ENCODE results near the gene DTWD2. TPM values are rescaled to one million over a fixed set of nuclear protein-coding genes. Genes with fewer than 3 reads are reported as not detected.
"Not testable (repeated sequence)": the region's sequence is repeated elsewhere in the genome, so short reads cannot be mapped to it uniquely, and the experiment has no call there.

Gene DTWD2
- total and polyA plus RNA-seq, 2 of the 4 experiments (the other 2 are of a cell fraction), result 1.2 to 1.8 TPM

DNA sequence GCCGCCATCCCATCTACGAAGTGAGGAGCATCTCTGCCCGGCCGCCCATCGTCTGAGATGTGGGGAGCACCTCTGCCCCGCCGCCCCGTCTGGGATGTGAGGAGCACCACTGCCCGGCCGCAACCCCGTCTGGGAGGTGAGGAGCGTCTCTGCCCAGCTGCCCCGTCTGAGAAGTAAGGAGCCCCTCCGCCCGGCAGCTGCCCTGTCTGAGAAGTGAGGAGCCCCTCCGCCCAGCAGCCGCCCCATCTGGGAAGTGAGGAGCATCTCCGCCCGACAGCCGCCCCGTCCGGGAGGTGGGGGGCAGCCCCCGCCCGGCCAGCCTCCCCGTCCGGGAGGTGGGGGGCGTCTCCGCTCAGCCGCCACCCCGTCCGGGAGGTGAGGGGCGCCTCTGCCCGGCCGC, 23.4 kb downstream of the DTWD2 start:
- dilution Hi-C loops (cut with HindIII; ENCODE audit: low sequenced_read_pairs, unreplicated experiment); H3K36me3 ChIP-seq (ENCODE audit: control insufficient read depth, insufficient read depth, low read length); H3K4me1 ChIP-seq (ENCODE audit: control insufficient read depth, insufficient read depth, low read length); BruUV-seq (replicated peaks); H3K18ac ChIP-seq (ENCODE audit: low read depth, low read length); H2AK9ac ChIP-seq (replicated peaks; ENCODE audit: low read depth, low read length, poor library complexity); H3K9me3 ChIP-seq (ENCODE audit: control insufficient read depth, insufficient read depth, low read length); H3K4me3 ChIP-seq (ENCODE audit: insufficient read depth, low read depth, low read length); CTCF ChIA-PET; H4K5ac ChIP-seq (ENCODE audit: low read depth, low read length); H2BK15ac ChIP-seq (ENCODE audit: low read depth, low read length); DNase-seq; H3K27ac ChIP-seq (ENCODE audit: insufficient read depth, low read length); H3K4me2 ChIP-seq (ENCODE audit: low read depth, low read length); in situ Hi-C loops (cut with MboI; ENCODE audit: low sequenced_read_pairs); H2AK5ac ChIP-seq (ENCODE audit: low read depth, low read length); H3K4ac ChIP-seq (ENCODE audit: low read depth, low read length); H3K27me3 ChIP-seq (ENCODE audit: control insufficient read depth, insufficient read depth, low read length); POLR2A ChIA-PET (ENCODE audit: unreplicated experiment); H2BK120ac ChIP-seq (ENCODE audit: low read depth, low read length); H3K9ac ChIP-seq (ENCODE audit: low read depth, low read length); H4K91ac ChIP-seq (ENCODE audit: insufficient read depth, low read depth, low read length); H2BK5ac ChIP-seq (ENCODE audit: low read depth, low read length, poor library complexity, severe bottlenecking); H4K20me1 ChIP-seq (ENCODE audit: insufficient read depth, low read length); H4K8ac ChIP-seq (ENCODE audit: low read depth in 2 of 2, low read length in 2 of 2); ATAC-seq (ENCODE audit: low read depth); H2BK20ac ChIP-seq (ENCODE audit: low read depth, low read length); H3K56ac ChIP-seq (ENCODE audit: extremely low read depth, insufficient read depth, low read length); H2AFZ ChIP-seq (replicated peaks; ENCODE audit: low read length, poor library complexity); intact Hi-C loops (cut with micrococcal nuclease); H3K9me1 ChIP-seq (ENCODE audit: insufficient read depth, low read length); H3K23ac ChIP-seq (ENCODE audit: low read depth, low read length); H3K79me1 ChIP-seq (ENCODE audit: low read depth in 1 of 2, low read length in 2 of 2); H3K14ac ChIP-seq (replicated peaks; ENCODE audit: low read depth, low read length): not testable (repeated sequence)
- 97% methylated on average over 5 of the region's 34 CpGs; no CpG with 5 or more reads in 1 of the 2 experiments for WGBS, 2 experiments (ENCODE audit: extremely low coverage in 2 of 2, insufficient read length in 1 of 2)

DNA sequence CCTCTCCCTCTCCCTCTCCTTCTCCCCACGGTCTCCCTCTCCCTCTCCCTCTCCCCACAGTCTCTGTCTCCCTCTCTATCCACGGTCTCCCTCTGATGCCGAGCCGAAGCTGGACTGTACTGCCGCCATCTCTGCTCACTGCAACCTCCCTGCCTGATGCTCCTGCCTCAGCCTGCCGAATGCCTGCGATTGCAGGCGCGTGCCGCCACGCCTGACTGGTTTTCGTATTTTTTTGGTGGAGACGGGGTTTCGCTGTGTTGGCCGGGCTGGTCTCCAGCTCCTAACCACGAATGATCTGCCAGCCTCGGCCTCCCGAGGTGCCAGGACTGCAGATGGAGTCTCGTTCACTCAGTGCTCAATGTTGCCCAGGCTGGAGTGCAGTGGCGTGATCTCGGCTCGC, 24.0 kb downstream of the DTWD2 start:
- dilution Hi-C loops (cut with HindIII; ENCODE audit: low sequenced_read_pairs, unreplicated experiment); H4K20me1 ChIP-seq (ENCODE audit: insufficient read depth, low read length); in situ Hi-C loops (cut with MboI; ENCODE audit: low sequenced_read_pairs); H3K18ac ChIP-seq (ENCODE audit: low read depth, low read length); H3K27ac ChIP-seq (ENCODE audit: insufficient read depth, low read length); H3K4ac ChIP-seq (ENCODE audit: low read depth, low read length); H4K5ac ChIP-seq (ENCODE audit: low read depth, low read length); H2AK9ac ChIP-seq (replicated peaks; ENCODE audit: low read depth, low read length, poor library complexity); H2AFZ ChIP-seq (replicated peaks; ENCODE audit: low read length, poor library complexity); H3K9me3 ChIP-seq (ENCODE audit: control insufficient read depth, insufficient read depth, low read length); H2BK20ac ChIP-seq (ENCODE audit: low read depth, low read length); intact Hi-C loops (cut with micrococcal nuclease); H2BK120ac ChIP-seq (ENCODE audit: low read depth, low read length); H3K9me1 ChIP-seq (ENCODE audit: insufficient read depth, low read length); H3K36me3 ChIP-seq (ENCODE audit: control insufficient read depth, insufficient read depth, low read length); H2BK5ac ChIP-seq (ENCODE audit: low read depth, low read length, poor library complexity, severe bottlenecking); POLR2A ChIA-PET (ENCODE audit: unreplicated experiment); BruUV-seq (replicated peaks); H3K4me1 ChIP-seq (ENCODE audit: control insufficient read depth, insufficient read depth, low read length); H3K27me3 ChIP-seq (ENCODE audit: control insufficient read depth, insufficient read depth, low read length); H3K79me1 ChIP-seq (ENCODE audit: low read depth in 1 of 2, low read length in 2 of 2); H3K4me3 ChIP-seq (ENCODE audit: insufficient read depth, low read depth, low read length); H2AK5ac ChIP-seq (ENCODE audit: low read depth, low read length); H3K4me2 ChIP-seq (ENCODE audit: low read depth, low read length); H4K91ac ChIP-seq (ENCODE audit: insufficient read depth, low read depth, low read length); H4K8ac ChIP-seq (ENCODE audit: low read depth in 2 of 2, low read length in 2 of 2); H3K9ac ChIP-seq (ENCODE audit: low read depth, low read length); H2BK15ac ChIP-seq (ENCODE audit: low read depth, low read length); H3K23ac ChIP-seq (ENCODE audit: low read depth, low read length); CTCF ChIA-PET; H3K14ac ChIP-seq (replicated peaks; ENCODE audit: low read depth, low read length); ATAC-seq (ENCODE audit: low read depth); DNase-seq; H3K56ac ChIP-seq (ENCODE audit: extremely low read depth, insufficient read depth, low read length): not testable (repeated sequence)
- WGBS, 2 experiments (ENCODE audit: extremely low coverage in 2 of 2, insufficient read length in 1 of 2), result 60% methylated on average over 4 of the region's 22 CpGs; no CpG with 5 or more reads in 1 of the 2 experiments
